Activated CD8-positive, alpha-beta T cell treated with anti-CD3 and anti-CD28 coated beads, Interleukin-2, amount 10 ng/mL, durations not matched to agents 7 days and 5 days (primary cell): ENCODE data around the gene HSD17B8. TPM values are rescaled to one million over a fixed set of nuclear protein-coding genes. Genes with fewer than 3 reads are reported as not detected.

Source experiments
- ATAC-seq: fragments of 150-1000 bp; cut with Tn5 transposase; one replicate; pipeline ENCODE4 v1.10.0; 2021; ENCODE audit warnings: moderate library complexity
- CTCF ChIA-PET: fragments of 350-600 bp; sonication (Branson Sonifier 250); formaldehyde crosslinking; loops from one replicate; lab custom pipeline; 2021; ENCODE audit warnings: antibody characterized with exemption; lab: Charles Lee
- POLR2A ChIA-PET: fragments of 350-600 bp; sonication (Branson Sonifier 250); formaldehyde crosslinking; loops from one replicate; lab custom pipeline; 2021; ENCODE audit warnings: antibody characterized with exemption; lab: Charles Lee
- DNase-seq: peaks from one replicate; pipeline ENCODE4 v3.0.0-alpha.2; 2020
- H3K27ac Mint-ChIP-seq: one replicate; pipeline ENCODE4 v1.8.0; 2021; ENCODE audit warnings: mild to moderate bottlenecking, mixed read lengths
- H3K27me3 Mint-ChIP-seq: one replicate; pipeline ENCODE4 v1.8.0; 2021; ENCODE audit warnings: low read depth, mixed read lengths
- H3K36me3 Mint-ChIP-seq: one replicate; pipeline ENCODE4 v1.8.0; 2021; ENCODE audit warnings: low read depth, mixed read lengths
- H3K4me1 Mint-ChIP-seq: one replicate; pipeline ENCODE4 v1.8.0; 2021; ENCODE audit warnings: low read depth, mixed read lengths
- H3K4me3 Mint-ChIP-seq: one replicate; pipeline ENCODE4 v1.8.0; 2021; ENCODE audit warnings: mild to moderate bottlenecking, mixed read lengths
- H3K9me3 Mint-ChIP-seq: one replicate; pipeline ENCODE4 v1.8.0; 2022; ENCODE audit warnings: mixed read lengths; ENCODE audit not compliant: insufficient read depth
- total RNA-seq, 2 experiments: library from RNA; stranded (reverse); gene quantifications; one replicate each; pipeline ENCODE4 v1.2.3, GENCODE V29; 2021

The HSD17B8 gene
- total RNA-seq, 2 experiments from 2014 or later, result 13.9 to 14.1 TPM

- Mint-ChIP-seq H3K27ac (no peak overlapping the region), H3K4me3 (no peak overlapping the region), H3K36me3 (no peaks in the 10 kb centered on the region), H3K4me1 (peaks cover 16% of the 10 kb centered on the region), H3K9me3 (no peaks in the 10 kb centered on the region), H3K27me3 (no peaks in the 10 kb centered on the region)
- ChIA-PET POLR2A (no interaction called here), CTCF (no interaction called here)
- no peak for DNase-seq
- no peak for ATAC-seq
These were observed 38.7 kb upstream of the HSD17B8 start for GRCh38 chr6:33165581-33166258.

GRCh38 chr6:33166363-33166762 lies 38.1 kb upstream of the HSD17B8 start:
- Mint-ChIP-seq H3K4me3 (no peak overlapping the region), H3K4me1 (peaks cover 10% of the 10 kb centered on the region), H3K27ac (no peak overlapping the region), H3K36me3 (no peaks in the 10 kb centered on the region), H3K27me3 (no peaks in the 10 kb centered on the region), H3K9me3 (no peaks in the 10 kb centered on the region)
- ChIA-PET POLR2A (no interaction called here), CTCF (no interaction called here)
- DNase-seq (no peak), ATAC-seq (no peak)

- ATAC-seq, result no peak
- ChIA-PET POLR2A (no interaction called here), CTCF (no interaction called here)
- Mint-ChIP-seq H3K27ac (no peak overlapping the region), H3K4me1 (peaks cover 6% of the 10 kb centered on the region), H3K4me3 (no peak overlapping the region), H3K27me3 (no peaks in the 10 kb centered on the region), H3K9me3 (no peaks in the 10 kb centered on the region), H3K36me3 (no peaks in the 10 kb centered on the region)
- no peak for DNase-seq
These were observed 37.6 kb upstream of the HSD17B8 start for GRCh38 chr6:33166811-33167210.

GRCh38 chr6:33167374-33168283 lies 36.8 kb upstream of the HSD17B8 start:
- ATAC-seq (no peak), DNase-seq (no peak)
- CTCF ChIA-PET, result interaction anchor here (1.0 kb wide), 1 partner anchor 44 kb away, joined by 3 read pairs; no protein-coding TSS in a partner anchor
- Mint-ChIP-seq H3K36me3 (no peaks in the 10 kb centered on the region), H3K27ac (no peak overlapping the region), H3K4me3 (no peak overlapping the region), H3K27me3 (no peaks in the 10 kb centered on the region), H3K4me1 (no peaks in the 10 kb centered on the region), H3K9me3 (no peaks in the 10 kb centered on the region)
- POLR2A ChIA-PET, result no interaction called here

GRCh38 chr6:33168284-33168601 lies 36.2 kb upstream of the HSD17B8 start:
- ChIA-PET POLR2A (no interaction called here), CTCF (interaction anchor here (1.0 kb wide), 1 partner anchor 44 kb away, joined by 3 read pairs; no protein-coding TSS in a partner anchor)
- ATAC-seq, result no peak
- DNase-seq, result no peak
- H3K4me1 Mint-ChIP-seq, result no peaks in the 10 kb centered on the region
- no peaks in the 10 kb centered on the region for H3K36me3 Mint-ChIP-seq
- H3K27me3 Mint-ChIP-seq, result no peaks in the 10 kb centered on the region
- H3K9me3 Mint-ChIP-seq, result no peaks in the 10 kb centered on the region
- no peak overlapping the region for H3K4me3 Mint-ChIP-seq
- no peak overlapping the region for H3K27ac Mint-ChIP-seq

- H3K36me3 Mint-ChIP-seq, result no peaks in the 10 kb centered on the region
- ChIA-PET POLR2A (no interaction called here), CTCF (interaction anchor here (1.0 kb wide), 1 partner anchor 45 kb away, joined by 3 read pairs; no protein-coding TSS in a partner anchor)
- no peaks in the 10 kb centered on the region for H3K27me3 Mint-ChIP-seq
- H3K4me1 Mint-ChIP-seq, result no peaks in the 10 kb centered on the region
- ATAC-seq (no peak), DNase-seq (no peak)
- no peak overlapping the region for H3K27ac Mint-ChIP-seq
- no peak overlapping the region for H3K4me3 Mint-ChIP-seq
- no peaks in the 10 kb centered on the region for H3K9me3 Mint-ChIP-seq
These were observed 35.8 kb upstream of the HSD17B8 start for GRCh38 chr6:33168639-33169038.

- no peaks in the 10 kb centered on the region for H3K36me3 Mint-ChIP-seq
- H3K4me3 Mint-ChIP-seq, result no peak overlapping the region
- no peaks in the 10 kb centered on the region for H3K9me3 Mint-ChIP-seq
- DNase-seq, result no peak
- ChIA-PET POLR2A (no interaction called here), CTCF (no interaction called here)
- H3K4me1 Mint-ChIP-seq, result no peaks in the 10 kb centered on the region
- H3K27me3 Mint-ChIP-seq, result no peaks in the 10 kb centered on the region
- ATAC-seq, result no peak
- H3K27ac Mint-ChIP-seq, result no peak overlapping the region
These were observed 34.9 kb upstream of the HSD17B8 start for GRCh38 chr6:33169291-33170175.

- no peaks in the 10 kb centered on the region for H3K27me3 Mint-ChIP-seq
- ChIA-PET CTCF (no interaction called here), POLR2A (no interaction called here)
- no peak for DNase-seq
- no peak overlapping the region for H3K4me3 Mint-ChIP-seq
- no peaks in the 10 kb centered on the region for H3K9me3 Mint-ChIP-seq
- H3K36me3 Mint-ChIP-seq, result no peaks in the 10 kb centered on the region
- no peaks in the 10 kb centered on the region for H3K4me1 Mint-ChIP-seq
- ATAC-seq, result no peak
- H3K27ac Mint-ChIP-seq, result no peak overlapping the region
These were observed 34.1 kb upstream of the HSD17B8 start for GRCh38 chr6:33170176-33171015.

- Mint-ChIP-seq H3K27ac (no peak overlapping the region), H3K36me3 (no peaks in the 10 kb centered on the region), H3K9me3 (no peaks in the 10 kb centered on the region), H3K4me3 (no peak overlapping the region), H3K4me1 (no peaks in the 10 kb centered on the region), H3K27me3 (no peaks in the 10 kb centered on the region)
- ChIA-PET POLR2A (interaction anchor here (0.7 kb wide), 1 partner anchor 258 kb away, joined by 3 read pairs; no protein-coding TSS in a partner anchor), CTCF (no interaction called here)
- DNase-seq (no peak), ATAC-seq (no peak)
These were observed 33.2 kb upstream of the HSD17B8 start for GRCh38 chr6:33171016-33171879.

GRCh38 chr6:33171880-33172687 lies 32.4 kb upstream of the HSD17B8 start:
- ATAC-seq (no peak), DNase-seq (no peak)
- Mint-ChIP-seq H3K4me1 (no peaks in the 10 kb centered on the region), H3K4me3 (no peak overlapping the region), H3K9me3 (no peaks in the 10 kb centered on the region), H3K36me3 (no peaks in the 10 kb centered on the region), H3K27me3 (no peaks in the 10 kb centered on the region), H3K27ac (no peak overlapping the region)
- POLR2A ChIA-PET, result interaction anchor here (0.7 kb wide), 1 partner anchor 258 kb away, joined by 3 read pairs; no protein-coding TSS in a partner anchor
- CTCF ChIA-PET, result interaction anchor here (0.8 to 1.8 kb wide), 4 partner anchors 44 to 158 kb away, joined by 3 to 9 read pairs (median 4); no protein-coding TSS in a partner anchor
